Measurements from ENCODE around the gene POLR2I. TPM values are rescaled to one million over a fixed set of nuclear protein-coding genes. Genes with fewer than 3 reads are reported as not detected.

Gene POLR2I
- total and polyA plus RNA-seq, 2 of the 13 experiments (the other 11 are each of a cell fraction or from before 2014, with no cell fraction given), result 40.5 to 104 TPM

DNA sequence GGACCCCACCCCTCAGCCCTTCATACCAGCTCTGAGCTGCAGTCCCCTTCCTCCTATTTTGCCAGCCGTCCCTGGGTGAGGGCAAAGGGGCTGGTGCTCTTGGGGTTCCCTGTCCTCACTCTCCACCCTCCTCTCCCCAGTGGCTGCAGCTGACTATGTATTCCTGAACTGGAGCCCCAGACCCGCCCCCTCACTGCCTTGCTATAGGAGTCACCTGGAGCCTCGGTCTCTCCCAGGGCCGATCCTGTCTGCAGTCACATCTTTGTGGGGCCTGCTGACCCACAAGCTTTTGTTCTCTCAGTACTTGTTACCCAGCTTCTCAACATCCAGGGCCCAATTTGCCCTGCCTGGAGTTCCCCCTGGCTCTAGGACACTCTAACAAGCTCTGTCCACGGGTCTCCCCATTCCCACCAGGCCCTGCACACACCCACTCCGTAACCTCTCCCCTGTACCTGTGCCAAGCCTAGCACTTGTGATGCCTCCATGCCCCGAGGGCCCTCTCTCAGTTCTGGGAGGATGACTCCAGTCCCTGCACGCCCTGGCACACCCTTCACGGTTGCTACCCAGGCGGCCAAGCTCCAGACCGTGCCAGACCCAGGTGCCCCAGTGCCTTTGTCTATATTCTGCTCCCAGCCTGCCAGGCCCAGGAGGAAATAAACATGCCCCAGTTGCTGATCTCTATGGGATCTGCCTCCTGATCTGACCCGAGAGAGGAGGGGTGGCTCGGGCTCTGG is 35.2 kb upstream of the POLR2I start:
- Histone ChIP-seq H3K27me3 (ENCODE audit: control insufficient read depth in 1 of 2, insufficient read depth in 2 of 2, low read length in 2 of 2) (no peaks in the 10 kb centered on the region), H3K36me3 (replicated peaks in 1 of 2; ENCODE audit: control insufficient read depth in 1 of 2, insufficient read depth in 2 of 2, low read length in 2 of 2) (peaks cover 27 to 51% of the 10 kb centered on the region in 2 experiments; a peak in 4 of 5 replicates), H3K4me1 (ENCODE audit: insufficient read depth, low read length) (no peaks in the 10 kb centered on the region), H4K20me1 (ENCODE audit: insufficient read depth, low read length) (no peaks in the 10 kb centered on the region), H3K79me2 (ENCODE audit: insufficient read depth, low read length) (no peaks in the 10 kb centered on the region), H3K9ac (ENCODE audit: insufficient read depth, low read depth, low read length) (no peak overlapping the region), H3K4me2 (ENCODE audit: low read depth, low read length) (no peak overlapping the region), H3K4me3 (replicated peaks in 1 of 3; ENCODE audit: insufficient read depth in 1 of 3, low read depth in 2 of 3, low read length in 3 of 3) (no peak overlapping the region), H2AFZ (ENCODE audit: low read length) (no peak overlapping the region), H3K9me3 (ENCODE audit: low read length) (no peaks in the 10 kb centered on the region), H3K27ac (ENCODE audit: extremely low read length, insufficient read depth, low read length) (no peak overlapping the region)
- WGBS (ENCODE audit: low lambda C conversion rate), result 95% methylated on average over 12 of the region's 13 CpGs
- BruUV-seq (replicated peaks), result TSS peak; percentile 49
- intact Hi-C loops (cut with micrococcal nuclease; ENCODE audit: unreplicated experiment), result no loop called here
- FAIRE-seq (no peak), ATAC-seq (peak; percentile 17; the same call in 1 of the 3 replicates), DNase-seq (ENCODE audit: low spot score) (no peak)
- ChIA-PET POLR2A (interaction anchor here (0.6 kb wide), 1 partner anchor 28 kb away, joined by 3 read pairs; no protein-coding TSS in a partner anchor), CTCF (ENCODE audit: low intra/inter-chr PET ratio, low total read pairs) (no interaction called here)
- TF ChIP-seq SOX6 (IDR thresholded peaks at IDR 0.05) (no peak), SOX6 (CRISPR knock-in tag; IDR thresholded peaks at IDR 0.05) (no peak)
- in situ Hi-C loops (cut with HindIII; ENCODE audit: extremely low pct_ligation_motif_present, low pct_unique_long_range_greater_than_20kb), result no loop called here

DNA sequence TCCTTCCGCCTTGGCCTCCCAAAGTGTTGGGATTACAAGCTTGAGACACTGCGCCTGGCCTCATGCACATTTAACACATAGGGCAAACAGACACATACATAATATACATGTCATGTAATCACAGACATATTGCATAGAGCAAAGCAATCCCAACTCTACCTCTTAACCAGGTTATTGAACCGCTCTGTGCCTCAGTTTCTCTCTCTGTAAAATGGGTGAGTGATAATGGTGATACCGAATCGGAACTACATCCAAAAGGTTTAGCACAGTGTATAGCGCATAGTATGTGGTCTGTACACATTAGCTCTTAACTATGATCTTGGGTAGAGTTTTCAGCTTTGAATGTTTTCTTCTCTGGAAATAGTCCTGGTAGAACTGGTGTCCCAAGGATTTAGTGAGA is 29.9 kb upstream of the POLR2I start:
- Histone ChIP-seq H3K4me3 (replicated peaks in 1 of 3; ENCODE audit: insufficient read depth in 1 of 3, low read depth in 2 of 3, low read length in 3 of 3) (no peak overlapping the region), H3K36me3 (replicated peaks in 1 of 2; ENCODE audit: control insufficient read depth in 1 of 2, insufficient read depth in 2 of 2, low read length in 2 of 2) (peaks cover 28 to 50% of the 10 kb centered on the region in 2 experiments)

More for the DNA sequence above, 29.9 kb upstream of the POLR2I start:
- POLR2A ChIA-PET, result interaction anchor here (1.3 kb wide), 1 partner anchor 30 kb away, joined by 5 read pairs; the partner anchor contains the start of genes POLR2I and TBCB
- Histone ChIP-seq H3K27ac (ENCODE audit: extremely low read length, insufficient read depth, low read length) (no peak overlapping the region), H3K79me2 (ENCODE audit: insufficient read depth, low read length) (peaks cover 16% of the 10 kb centered on the region), H3K27me3 (ENCODE audit: control insufficient read depth in 1 of 2, insufficient read depth in 2 of 2, low read length in 2 of 2) (no peaks in the 10 kb centered on the region; a peak in 1 of 5 replicates), H3K4me1 (ENCODE audit: insufficient read depth, low read length) (peaks cover 9% of the 10 kb centered on the region), H3K4me2 (ENCODE audit: low read depth, low read length) (no peak overlapping the region), H3K9ac (ENCODE audit: insufficient read depth, low read depth, low read length) (no peak overlapping the region), H2AFZ (ENCODE audit: low read length) (no peak overlapping the region), H3K9me3 (ENCODE audit: low read length) (no peaks in the 10 kb centered on the region), H4K20me1 (ENCODE audit: insufficient read depth, low read length) (peaks cover 8% of the 10 kb centered on the region)
- ATAC-seq (no peak), DNase-seq (ENCODE audit: low spot score) (no peak), FAIRE-seq (no peak)
- CTCF ChIA-PET (ENCODE audit: low intra/inter-chr PET ratio, low total read pairs), result no interaction called here
- intact Hi-C loops (cut with micrococcal nuclease; ENCODE audit: unreplicated experiment) (no loop called here), in situ Hi-C loops (cut with HindIII; ENCODE audit: extremely low pct_ligation_motif_present, low pct_unique_long_range_greater_than_20kb) (no loop called here)
- TF ChIP-seq PBX2 (CRISPR knock-in tag; IDR thresholded peaks at IDR 0.05) (no peak), ZNF337 (CRISPR knock-in tag; IDR thresholded peaks at IDR 0.05; ENCODE audit: borderline replicate concordance, low read depth) (no peak), ZNF629 (CRISPR knock-in tag; conservative IDR thresholded peaks at IDR 0.05) (peak; percentile 82)
- TF ChIP-seq, protein P1, sequence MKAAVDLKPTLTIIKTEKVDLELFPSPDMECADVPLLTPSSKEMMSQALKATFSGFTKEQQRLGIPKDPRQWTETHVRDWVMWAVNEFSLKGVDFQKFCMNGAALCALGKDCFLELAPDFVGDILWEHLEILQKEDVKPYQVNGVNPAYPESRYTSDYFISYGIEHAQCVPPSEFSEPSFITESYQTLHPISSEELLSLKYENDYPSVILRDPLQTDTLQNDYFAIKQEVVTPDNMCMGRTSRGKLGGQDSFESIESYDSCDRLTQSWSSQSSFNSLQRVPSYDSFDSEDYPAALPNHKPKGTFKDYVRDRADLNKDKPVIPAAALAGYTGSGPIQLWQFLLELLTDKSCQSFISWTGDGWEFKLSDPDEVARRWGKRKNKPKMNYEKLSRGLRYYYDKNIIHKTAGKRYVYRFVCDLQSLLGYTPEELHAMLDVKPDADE (CRISPR knock-in tag; IDR thresholded peaks at IDR 0.05), result no peak
- WGBS (ENCODE audit: low lambda C conversion rate), result 97% methylated on average over 6 of the region's 6 CpGs
- no TSS peak for BruUV-seq (replicated peaks)
